Activated naive CD8-positive, alpha-beta T cell treated with anti-CD3 and anti-CD28 coated beads, Interleukin-2, amount 10 ng/mL, durations not matched to agents 7 days and 5 days (primary cell): ENCODE measurements around the gene MELTF. TPM values are rescaled to one million over a fixed set of nuclear protein-coding genes. Genes with fewer than 3 reads are reported as not detected.
"Not testable (repeated sequence)": the region's sequence is repeated elsewhere in the genome, so short reads cannot be mapped to it uniquely, and the experiment has no call there.

Source experiments
- ATAC-seq: fragments of 150-1000 bp; cut with Tn5 transposase; one replicate; pipeline ENCODE4 v1.10.0; 2021; ENCODE audit warnings: low read depth, moderate library complexity
- POLR2A ChIA-PET: fragments of 350-600 bp; sonication (Branson Sonifier 250); formaldehyde crosslinking; loops from one replicate; lab custom pipeline; 2021; ENCODE audit warnings: antibody characterized with exemption; lab: Charles Lee
- DNase-seq: peaks from one replicate; pipeline ENCODE4 v3.0.0; 2021
- H3K27ac Mint-ChIP-seq: one replicate; pipeline ENCODE4 v1.8.0; 2022; ENCODE audit warnings: mild to moderate bottlenecking, mixed read lengths
- H3K27me3 Mint-ChIP-seq: one replicate; pipeline ENCODE4 v1.8.0; 2022; ENCODE audit warnings: mild to moderate bottlenecking, moderate library complexity, mixed read lengths
- H3K36me3 Mint-ChIP-seq: one replicate; pipeline ENCODE4 v1.8.0; 2021; ENCODE audit warnings: mild to moderate bottlenecking, mixed read lengths
- H3K4me1 Mint-ChIP-seq: one replicate; pipeline ENCODE4 v1.8.0; 2021; ENCODE audit warnings: mixed read lengths
- H3K4me3 Mint-ChIP-seq: one replicate; pipeline ENCODE4 v1.8.0; 2022; ENCODE audit warnings: mild to moderate bottlenecking, moderate library complexity, mixed read lengths
- H3K9me3 Mint-ChIP-seq: one replicate; pipeline ENCODE4 v1.8.0; 2021; ENCODE audit warnings: mixed read lengths
- total RNA-seq, 2 experiments: library from RNA; stranded (reverse); gene quantifications; one replicate each; pipeline ENCODE4 v1.2.3, GENCODE V29; 2021

MELTF gene
- total RNA-seq, 2 experiments from 2014 or later = 5.4 to 5.6 TPM

GRCh38 chr3:197033764-197034163 is 4.1 kb upstream of the MELTF start:
- H3K27ac Mint-ChIP-seq, POLR2A ChIA-PET, ATAC-seq, H3K4me3 Mint-ChIP-seq, H3K36me3 Mint-ChIP-seq, DNase-seq, H3K9me3 Mint-ChIP-seq, H3K4me1 Mint-ChIP-seq: not testable (repeated sequence)
- H3K27me3 Mint-ChIP-seq = peaks cover 16% of the 10 kb centered on the region

DNA sequence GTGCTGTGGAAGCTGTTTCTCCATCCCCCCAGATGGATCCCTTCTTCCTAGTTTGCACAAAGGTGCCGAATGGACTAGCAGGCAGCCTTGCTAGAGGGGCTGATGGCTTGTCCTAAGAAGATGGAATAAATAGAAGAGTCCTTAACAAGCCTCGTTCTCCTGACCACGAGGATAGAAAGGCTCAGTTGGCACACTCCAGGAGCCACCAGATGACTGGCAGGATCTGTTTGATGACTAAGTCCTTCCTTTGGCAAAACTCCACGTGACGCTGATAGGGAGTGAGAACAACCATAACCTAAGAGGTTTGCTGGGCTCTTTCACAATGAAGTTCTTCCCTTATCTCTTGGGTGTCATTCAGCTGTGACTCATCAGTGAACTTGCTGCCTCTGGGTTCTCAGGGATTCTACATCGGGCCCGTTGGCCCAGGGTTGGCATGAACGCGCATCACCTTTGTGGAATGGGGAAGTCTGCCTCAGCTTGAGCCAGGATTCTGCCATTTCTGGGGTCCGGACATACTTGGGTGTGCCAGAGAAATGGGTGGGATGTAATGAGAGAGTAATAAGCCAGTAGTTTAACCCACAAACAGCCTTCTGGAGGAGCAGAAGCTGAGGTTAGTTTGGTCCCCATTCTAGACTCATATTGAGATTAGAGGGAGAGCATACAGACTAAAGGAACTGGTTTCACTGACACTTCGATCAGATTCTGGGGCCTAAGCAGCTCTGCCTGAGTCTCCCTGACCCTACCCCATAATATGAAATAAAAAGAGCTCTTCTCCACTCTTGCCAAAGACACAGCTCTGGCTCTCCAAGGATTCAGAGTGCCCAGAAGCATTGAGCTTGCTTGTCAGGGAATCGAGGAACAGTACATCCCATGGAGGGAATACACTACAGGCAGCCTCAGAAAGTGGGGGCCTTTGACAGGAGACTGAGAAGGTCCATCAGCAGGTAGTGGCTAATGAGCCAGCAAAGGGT is 2.0 kb upstream of the MELTF start:
- no peak for ATAC-seq
- POLR2A ChIA-PET = interaction anchor here (1.1 kb wide), 1 partner anchor 13 kb away, joined by 3 read pairs; no protein-coding TSS in a partner anchor
- H3K4me1 Mint-ChIP-seq = peaks cover 3% of the 10 kb centered on the region
- no peak overlapping the region for H3K4me3 Mint-ChIP-seq
- DNase-seq = no peak
- H3K27ac Mint-ChIP-seq = no peak overlapping the region
- H3K36me3 Mint-ChIP-seq = peaks cover 2% of the 10 kb centered on the region
- peaks cover 3% of the 10 kb centered on the region for H3K9me3 Mint-ChIP-seq
- peaks cover 14% of the 10 kb centered on the region for H3K27me3 Mint-ChIP-seq

DNA sequence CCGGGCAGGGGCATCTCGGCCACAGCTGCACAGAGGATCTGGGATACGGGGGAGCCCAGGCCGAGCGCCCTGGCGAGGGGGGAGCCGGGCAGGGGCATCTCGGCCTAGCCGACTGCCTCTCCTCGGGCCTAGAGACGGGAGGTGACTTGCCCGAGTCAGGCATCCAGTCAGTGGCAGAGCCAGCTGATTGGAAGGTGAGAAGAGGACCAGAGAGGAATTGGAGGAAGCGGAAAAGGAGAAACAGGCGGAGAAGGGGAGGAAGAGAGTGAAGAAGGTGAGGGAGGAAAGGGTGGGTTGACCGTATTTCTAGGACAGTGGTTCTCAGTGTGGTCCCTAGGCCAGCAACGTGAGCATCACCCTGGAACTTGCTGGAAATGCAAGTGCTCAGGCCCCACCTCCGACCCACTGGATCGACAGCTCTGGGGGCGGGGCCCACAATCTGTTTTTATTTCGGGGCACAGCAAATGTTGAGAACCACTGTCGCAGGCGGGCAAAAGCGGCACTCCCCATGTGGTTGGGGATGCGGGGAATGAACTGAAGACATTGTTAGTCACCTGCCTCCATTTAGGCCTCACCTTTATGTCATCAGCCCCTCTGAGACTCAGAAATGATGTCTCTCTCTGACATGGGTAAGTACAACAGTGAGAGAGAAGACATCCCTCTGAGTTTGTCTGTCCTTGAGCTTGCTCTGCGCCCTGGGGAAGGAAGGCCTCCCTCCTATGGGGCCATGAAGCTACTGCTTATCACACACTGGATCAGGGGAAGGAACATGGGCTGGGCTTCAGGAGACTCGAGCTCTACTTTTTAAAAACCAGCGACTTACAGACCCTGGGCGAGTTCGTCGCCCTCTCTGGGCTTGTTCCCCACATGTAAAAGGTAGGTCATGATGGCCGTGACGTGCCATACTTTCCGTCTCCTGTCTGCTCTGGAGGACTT is 1.0 kb upstream of the MELTF start:
- DNase-seq (no peak), ATAC-seq (no peak)
- Mint-ChIP-seq H3K4me3 (no peak overlapping the region), H3K36me3 (peaks cover 2% of the 10 kb centered on the region), H3K27ac (no peak overlapping the region), H3K9me3 (peaks cover 3% of the 10 kb centered on the region), H3K27me3 (peaks cover 11% of the 10 kb centered on the region), H3K4me1 (peaks cover 3% of the 10 kb centered on the region)
- POLR2A ChIA-PET = interaction anchor here (1.1 kb wide), 1 partner anchor 14 kb away, joined by 3 read pairs; no protein-coding TSS in a partner anchor

DNA sequence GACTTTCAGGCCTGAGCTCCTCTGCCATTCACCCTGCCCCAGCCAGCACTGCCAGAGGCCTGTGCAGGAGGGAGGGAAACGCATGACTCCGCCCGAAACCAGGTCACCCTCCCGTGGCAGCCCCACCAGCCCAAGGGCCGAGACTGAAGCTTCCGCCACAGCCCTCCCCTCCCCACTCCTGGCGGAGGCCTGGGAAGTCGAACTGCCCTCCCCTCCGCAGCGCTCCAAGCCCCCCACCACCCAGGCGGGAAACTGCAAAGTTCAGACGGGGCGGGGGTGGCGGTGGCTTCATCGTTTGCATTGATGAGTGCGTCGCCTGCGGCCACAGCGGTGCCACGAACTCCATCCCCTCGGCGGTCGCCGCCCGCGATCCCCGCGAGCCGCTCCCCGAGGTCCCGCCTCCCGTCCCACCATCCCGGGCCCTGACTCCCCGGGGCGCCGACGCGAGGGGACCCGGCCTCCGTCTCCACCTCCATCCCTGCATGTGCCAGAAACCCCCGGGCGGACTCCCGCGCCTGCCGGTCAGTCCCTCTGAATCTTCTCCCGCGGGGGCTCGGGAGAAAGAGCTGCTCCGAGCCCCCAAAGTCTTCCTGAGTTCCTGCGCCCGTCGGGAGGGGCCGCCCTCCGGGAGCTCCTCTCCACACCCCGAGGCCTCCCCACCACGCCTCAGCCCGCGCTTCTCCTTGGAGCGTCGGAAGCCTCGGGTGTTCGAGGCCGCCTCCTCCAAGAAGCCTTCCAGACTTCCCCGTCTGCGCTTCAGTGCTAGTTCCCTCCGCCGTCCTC is 698 bp downstream of the MELTF start:
- H3K27ac Mint-ChIP-seq = no peak overlapping the region
- H3K9me3 Mint-ChIP-seq = no peaks in the 10 kb centered on the region
- H3K4me3 Mint-ChIP-seq = peak overlapping the region; percentile 77
- POLR2A ChIA-PET = interaction anchor here (0.9 kb wide), 1 partner anchor 289 kb away, joined by 4 read pairs; the partner anchor contains the start of gene PAK2
- H3K36me3 Mint-ChIP-seq = no peaks in the 10 kb centered on the region
- DNase-seq (no peak), ATAC-seq (peak; percentile 17)
- peaks cover 2% of the 10 kb centered on the region for H3K27me3 Mint-ChIP-seq
- H3K4me1 Mint-ChIP-seq = peaks cover 2% of the 10 kb centered on the region

- peak overlapping the region; percentile 77 for H3K4me3 Mint-ChIP-seq
- peaks cover 2% of the 10 kb centered on the region for H3K27me3 Mint-ChIP-seq
- peaks cover 6% of the 10 kb centered on the region for H3K4me1 Mint-ChIP-seq
- DNase-seq = no peak
- no peaks in the 10 kb centered on the region for H3K36me3 Mint-ChIP-seq
- H3K27ac Mint-ChIP-seq = no peak overlapping the region
- H3K9me3 Mint-ChIP-seq = no peaks in the 10 kb centered on the region
- POLR2A ChIA-PET = no interaction called here
- ATAC-seq = no peak
These were observed 1.5 kb downstream of the MELTF start for GRCh38 chr3:197027896-197028727.

GRCh38 chr3:197027151-197027895 is 2.3 kb downstream of the MELTF start:
- Mint-ChIP-seq H3K27ac (no peak overlapping the region), H3K4me1 (peaks cover 7% of the 10 kb centered on the region), H3K27me3 (peaks cover 2% of the 10 kb centered on the region), H3K9me3 (no peaks in the 10 kb centered on the region), H3K4me3 (no peak overlapping the region), H3K36me3 (no peaks in the 10 kb centered on the region)
- ATAC-seq (no peak), DNase-seq (no peak)
- POLR2A ChIA-PET = no interaction called here

DNA sequence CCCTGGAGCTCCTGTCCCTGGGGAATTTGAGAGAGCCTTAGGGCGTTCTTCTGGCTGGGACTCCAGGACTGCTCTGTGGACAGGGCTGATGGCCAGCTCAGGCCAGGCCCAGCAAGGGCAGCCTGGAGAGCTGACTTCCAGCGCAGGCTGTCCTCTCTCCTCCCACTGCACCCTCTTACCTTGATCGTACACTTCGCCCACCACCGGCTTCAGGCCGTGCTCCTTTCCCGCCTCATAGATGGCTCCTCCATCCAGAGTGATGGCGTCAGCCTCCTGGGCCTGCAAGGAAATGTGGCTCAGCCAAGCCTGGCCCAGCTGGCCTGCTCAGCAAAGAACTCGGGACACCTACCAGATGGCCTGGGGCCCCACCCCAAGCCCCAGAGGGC is 3.1 kb downstream of the MELTF start:
- Mint-ChIP-seq H3K4me3 (no peak overlapping the region), H3K36me3 (no peaks in the 10 kb centered on the region), H3K9me3 (no peaks in the 10 kb centered on the region), H3K27ac (no peak overlapping the region), H3K4me1 (peaks cover 7% of the 10 kb centered on the region), H3K27me3 (no peaks in the 10 kb centered on the region)
- POLR2A ChIA-PET = no interaction called here
- DNase-seq (no peak), ATAC-seq (no peak)

DNA sequence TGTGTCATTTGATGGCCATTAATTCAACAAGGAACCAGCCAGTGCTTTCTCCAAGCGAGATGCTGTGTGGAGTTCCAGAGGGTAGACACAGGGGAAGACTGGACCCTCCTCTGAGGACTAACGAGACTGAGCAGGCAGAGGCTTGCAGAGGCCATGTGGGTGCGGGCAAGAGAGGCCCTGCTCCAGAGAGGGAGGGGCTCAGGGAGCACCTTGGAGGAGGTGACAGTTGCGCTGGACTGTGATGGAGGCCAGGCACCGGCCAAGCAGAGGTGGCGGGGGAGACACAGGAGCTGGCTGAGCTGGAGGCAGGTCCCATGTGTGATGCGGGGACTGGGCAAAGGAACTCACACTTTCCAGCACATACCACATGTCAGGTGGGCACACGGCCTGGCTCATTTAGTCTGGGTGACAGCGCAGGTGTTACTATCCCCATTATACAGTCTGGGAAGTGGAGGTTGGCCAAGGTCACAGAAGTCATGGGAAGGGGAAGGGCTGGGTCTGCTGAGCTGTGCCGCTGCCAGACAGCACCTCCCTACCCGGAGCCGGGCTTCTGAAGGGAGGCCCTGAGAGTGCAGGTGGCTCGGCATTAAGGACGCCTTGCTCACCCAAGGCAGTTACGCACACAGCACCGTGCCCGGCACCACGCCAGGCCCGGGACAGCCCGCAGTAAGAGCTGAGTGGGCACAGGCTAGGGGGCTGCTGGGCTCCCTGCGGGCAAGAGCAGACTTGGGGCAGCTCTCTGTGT is 3.7 kb downstream of the MELTF start:
- Mint-ChIP-seq H3K9me3 (no peaks in the 10 kb centered on the region), H3K27ac (no peak overlapping the region), H3K4me1 (peaks cover 7% of the 10 kb centered on the region), H3K36me3 (no peaks in the 10 kb centered on the region), H3K4me3 (no peak overlapping the region), H3K27me3 (no peaks in the 10 kb centered on the region)
- DNase-seq (no peak), ATAC-seq (no peak)
- POLR2A ChIA-PET = interaction anchor here (0.5 kb wide), 1 partner anchor 203 kb away, joined by 3 read pairs; no protein-coding TSS in a partner anchor

DNA sequence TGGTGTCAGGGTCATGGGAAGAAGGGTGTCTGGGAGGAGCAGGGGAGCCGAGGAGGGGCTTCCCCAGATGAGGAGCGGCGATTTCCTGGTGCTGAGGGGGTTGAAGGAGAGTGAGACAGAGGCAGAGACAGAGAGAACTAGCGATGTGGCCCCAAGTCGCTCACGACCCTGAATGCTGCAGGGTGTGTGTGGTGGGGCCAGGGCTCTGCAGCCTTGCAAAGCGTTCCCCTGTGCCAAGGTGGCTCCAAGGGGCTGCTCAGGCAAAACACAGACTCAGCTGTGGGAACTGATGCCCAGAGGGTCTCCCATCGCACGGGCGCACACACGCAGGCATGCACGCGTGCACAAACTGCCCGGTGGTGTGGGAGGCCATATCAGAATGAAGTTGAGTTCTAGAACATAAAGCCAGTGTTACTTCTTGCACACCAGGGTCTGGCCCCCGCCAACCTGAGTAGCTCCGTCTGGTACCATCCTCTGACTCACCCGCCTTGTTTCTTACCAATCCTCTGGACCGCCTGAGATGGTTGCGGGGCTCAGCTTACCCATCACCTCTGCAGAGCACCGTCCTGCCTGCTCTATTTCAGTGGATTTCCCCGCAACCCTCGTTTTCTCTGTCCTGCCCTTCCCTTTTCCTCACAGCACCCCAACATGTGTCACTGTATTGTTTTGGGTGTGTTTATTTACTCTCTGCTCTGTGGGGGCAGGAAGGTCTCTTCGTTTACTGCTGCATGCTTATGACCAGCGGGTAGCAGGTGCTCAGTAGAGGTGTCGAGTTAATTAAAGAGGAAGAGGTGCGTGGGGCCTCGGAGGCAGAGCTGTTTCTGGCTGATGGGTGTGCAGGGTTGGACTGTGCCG is 4.5 kb downstream of the MELTF start:
- Mint-ChIP-seq H3K4me1 (peaks cover 7% of the 10 kb centered on the region), H3K36me3 (no peaks in the 10 kb centered on the region), H3K9me3 (no peaks in the 10 kb centered on the region), H3K4me3 (no peak overlapping the region), H3K27me3 (no peaks in the 10 kb centered on the region), H3K27ac (no peak overlapping the region)
- DNase-seq = no peak
- no peak for ATAC-seq
- POLR2A ChIA-PET = interaction anchor here (0.5 kb wide), 1 partner anchor 202 kb away, joined by 3 read pairs; no protein-coding TSS in a partner anchor

DNA sequence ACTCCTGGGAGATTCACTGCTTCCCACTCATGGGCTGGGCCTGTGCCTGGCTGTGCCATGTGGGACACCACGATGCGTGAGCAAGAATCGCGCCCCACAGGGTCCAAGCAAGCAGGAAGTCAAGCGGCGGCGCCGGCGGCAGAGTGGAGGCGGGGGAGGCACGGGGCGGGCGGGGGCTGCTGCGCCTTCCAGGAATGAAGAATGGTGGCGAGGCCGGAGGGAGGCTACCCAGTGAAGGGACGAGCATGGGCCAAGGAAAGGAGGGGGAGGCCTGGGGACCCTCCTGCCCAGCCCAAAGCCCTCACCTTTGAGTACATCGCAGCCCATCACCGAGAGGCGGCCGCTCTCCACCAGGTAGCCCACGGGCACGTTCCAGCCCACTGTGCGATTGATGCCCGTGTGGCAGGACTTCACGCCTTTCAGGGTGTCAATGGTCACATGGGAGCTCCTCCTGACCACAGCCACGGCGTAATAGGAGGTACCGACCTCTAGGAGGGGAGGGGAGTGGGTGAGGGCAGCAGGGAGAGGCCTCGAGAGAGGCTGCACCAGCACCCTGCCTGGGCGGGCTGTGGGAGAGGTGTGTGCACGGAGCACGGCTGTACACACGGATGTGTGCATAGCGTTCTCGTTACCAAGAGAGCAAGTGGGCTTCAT is 5.5 kb downstream of the MELTF start:
- DNase-seq = no peak
- Mint-ChIP-seq H3K4me3 (no peak overlapping the region), H3K4me1 (peaks cover 7% of the 10 kb centered on the region), H3K27me3 (no peaks in the 10 kb centered on the region), H3K36me3 (no peaks in the 10 kb centered on the region), H3K27ac (peak overlapping the region; percentile 45), H3K9me3 (no peaks in the 10 kb centered on the region)
- POLR2A ChIA-PET = no interaction called here
- ATAC-seq = no peak
